HUDEP-2 (cell line): ENCODE measurements around the gene MAD1L1.
"Not testable (repeated sequence)": the region's sequence is repeated elsewhere in the genome, so short reads cannot be mapped to it uniquely, and the experiment has no call there.

Source experiments
- DNase-seq, 76 experiments: peaks; one replicate each; lab custom pipeline; 2025; ENCODE audit not compliant: unreplicated experiment in 76 of 76; lab: John Stamatoyannopoulos, UW

The MAD1L1 gene

GRCh38 chr7:2037808-2038522, 194.8 kb downstream of the MAD1L1 start:
- peak in 70 of 76 experiments; percentile 5 to 89 (median 60) for DNase-seq

DNA sequence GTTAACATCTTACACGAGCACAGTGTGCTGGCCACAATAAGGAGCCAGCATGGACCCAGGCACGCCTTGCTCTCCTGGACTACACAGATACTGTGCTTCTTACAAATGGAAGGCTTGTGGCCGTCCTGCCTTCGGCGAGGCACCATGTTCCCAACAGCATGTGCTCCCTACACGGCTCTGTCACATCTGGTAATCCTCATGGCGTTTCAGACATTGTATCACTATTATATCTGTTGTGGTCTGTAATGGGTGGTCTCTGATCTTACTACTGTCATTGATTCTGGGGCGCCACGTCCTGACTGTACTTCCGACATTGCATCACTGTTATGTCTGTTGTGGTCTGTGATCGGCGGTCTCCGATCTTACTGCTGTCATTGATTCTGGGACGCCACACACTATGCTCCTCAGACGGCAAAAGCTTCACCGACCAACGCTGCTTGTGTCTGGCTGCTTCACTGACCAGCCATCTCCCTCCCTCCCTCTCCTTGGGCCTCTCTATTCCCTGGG, 195.4 kb downstream of the MAD1L1 start:
- DNase-seq = peak in 1 of 76 experiments; percentile 46

DNA sequence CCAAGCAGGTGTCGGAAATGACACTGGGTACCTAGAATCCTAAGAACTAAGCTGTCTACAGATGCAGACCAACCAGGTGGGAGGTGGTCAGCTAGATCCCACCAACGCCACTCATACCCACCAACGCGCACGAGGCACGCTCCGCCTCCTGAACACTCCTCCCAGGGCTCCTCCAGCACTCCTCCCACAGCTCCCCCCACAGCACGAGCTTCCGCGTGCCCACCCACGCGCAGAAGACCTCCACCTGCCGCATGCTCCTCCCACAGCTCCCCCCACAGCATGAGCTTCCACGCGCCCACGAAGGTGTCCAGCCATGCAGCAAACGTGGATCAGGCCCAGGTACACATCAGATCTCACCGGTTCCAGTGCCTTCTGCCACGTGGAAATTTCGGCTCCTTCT, 196.0 kb downstream of the MAD1L1 start:
- no peak for DNase-seq

DNA sequence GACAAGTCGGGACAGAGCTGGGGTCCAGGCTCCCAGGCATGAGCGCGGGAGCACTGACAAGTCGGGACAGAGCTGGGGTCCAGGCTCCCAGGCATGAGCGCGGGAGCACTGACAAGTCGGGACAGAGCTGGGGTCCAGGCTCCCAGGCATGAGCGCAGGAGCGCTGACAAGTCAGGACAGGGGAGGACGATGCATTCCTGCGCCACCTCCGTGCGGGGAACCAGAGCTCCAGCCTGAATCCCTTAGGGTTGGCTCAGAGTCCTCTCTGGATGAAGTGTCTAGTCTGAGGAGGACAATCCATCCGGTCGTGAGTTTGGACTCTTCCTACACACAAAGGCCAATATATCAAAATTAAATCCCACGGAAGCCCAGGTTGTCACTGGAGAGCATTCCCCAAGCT, 196.5 kb downstream of the MAD1L1 start:
- DNase-seq = not testable (repeated sequence)

- no peak for DNase-seq
Observed at GRCh38 chr7:2034291-2035201, 198.2 kb downstream of the MAD1L1 start.

- no peak for DNase-seq
Observed at GRCh38 chr7:2033586-2034135, 199.1 kb downstream of the MAD1L1 start.

DNA sequence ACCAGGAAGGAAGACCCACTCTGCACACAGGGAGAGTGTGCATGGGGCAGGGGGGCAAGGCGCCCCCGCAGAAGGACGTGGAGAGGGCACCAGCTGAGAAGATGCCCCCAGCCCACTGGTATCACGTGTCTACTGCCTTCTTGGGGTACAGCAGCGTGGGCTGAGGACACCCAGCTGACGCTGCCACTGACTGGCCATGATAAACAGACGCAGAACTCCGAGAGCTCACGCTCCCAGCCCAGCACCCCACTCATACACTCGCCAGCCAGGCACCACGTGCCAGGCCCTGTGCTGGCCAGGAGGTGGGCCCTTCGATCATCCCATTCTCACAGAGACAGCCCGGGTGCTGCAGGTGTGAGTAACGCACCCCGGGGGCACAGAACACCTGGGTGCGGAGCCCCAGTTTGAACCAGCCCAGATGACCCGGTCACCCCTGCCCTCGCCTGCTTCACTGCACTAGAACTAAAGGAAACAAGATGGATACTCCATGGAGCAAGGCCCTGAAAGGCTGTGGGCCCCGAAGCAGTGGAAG, 199.8 kb downstream of the MAD1L1 start:
- no peak for DNase-seq

GRCh38 chr7:2032030-2032875, 200.5 kb downstream of the MAD1L1 start:
- no peak for DNase-seq

- no peak for DNase-seq
Observed at GRCh38 chr7:2031451-2031845, 201.3 kb downstream of the MAD1L1 start.

- no peak for DNase-seq
Observed at GRCh38 chr7:2030475-2031450, 202.0 kb downstream of the MAD1L1 start.

GRCh38 chr7:2029936-2030335, 202.8 kb downstream of the MAD1L1 start:
- DNase-seq = no peak

GRCh38 chr7:2029211-2029905, 203.4 kb downstream of the MAD1L1 start:
- no peak for DNase-seq

DNA sequence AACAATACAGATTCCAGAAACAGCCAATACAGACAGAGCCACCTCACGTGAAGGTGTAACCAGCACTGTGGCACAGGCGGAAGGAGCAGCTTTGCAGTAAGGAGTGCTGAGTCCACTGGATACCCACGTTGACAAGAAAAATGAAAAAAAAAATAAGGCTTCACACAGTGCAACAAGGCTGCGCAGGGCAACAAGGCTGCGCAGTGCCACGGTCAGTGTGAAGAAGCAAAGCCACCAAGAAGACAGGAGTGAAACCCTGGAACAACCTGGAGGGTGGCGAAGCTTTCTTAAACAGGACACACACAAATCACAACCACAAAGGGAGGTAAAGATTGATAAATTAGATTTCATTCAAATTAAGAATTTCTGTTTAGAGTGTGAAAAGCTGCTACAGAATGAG, 204.0 kb downstream of the MAD1L1 start:
- no peak for DNase-seq

- DNase-seq = no peak
Observed at GRCh38 chr7:2025188-2025587, 207.6 kb downstream of the MAD1L1 start.

- no peak for DNase-seq
Observed at GRCh38 chr7:2024567-2024918, 208.2 kb downstream of the MAD1L1 start.

DNA sequence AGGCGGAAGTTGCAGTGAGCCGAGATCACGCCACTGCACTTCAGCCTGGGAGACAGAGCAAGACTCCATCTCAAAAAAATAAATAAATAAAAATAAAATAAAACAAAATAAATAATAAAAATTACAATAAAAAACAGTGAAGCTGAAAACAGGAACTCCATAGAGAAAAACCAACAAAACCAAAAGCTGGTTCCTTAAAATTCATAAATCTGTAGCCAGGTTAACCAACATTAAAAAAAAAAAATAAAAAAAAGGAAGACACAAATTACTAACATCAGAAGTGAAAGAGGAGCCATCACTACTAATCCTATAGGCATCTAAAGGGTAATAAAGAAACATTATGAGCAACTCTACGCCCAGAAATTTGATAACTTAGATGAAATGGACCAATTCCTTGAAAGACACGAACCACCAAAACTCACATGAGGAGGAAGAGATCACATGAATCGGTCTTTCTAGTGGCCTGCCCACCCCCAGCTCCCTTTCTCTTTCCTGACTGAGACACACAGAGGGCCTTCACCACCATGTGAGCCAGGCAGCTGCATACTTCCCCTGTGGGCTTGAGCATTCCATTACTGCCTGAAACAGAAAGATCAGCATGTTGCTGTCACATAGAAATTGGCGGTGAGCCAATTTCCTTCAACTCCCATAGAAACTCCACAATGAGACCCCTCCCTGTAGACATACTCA, 208.7 kb downstream of the MAD1L1 start:
- no peak for DNase-seq

- DNase-seq = peak in 57 of 76 experiments; percentile 7 to 80 (median 46)
Observed at GRCh38 chr7:2022737-2023250, 210.0 kb downstream of the MAD1L1 start.

GRCh38 chr7:2022021-2022409, 210.7 kb downstream of the MAD1L1 start:
- DNase-seq = no peak
